DND-41 (cell line): ENCODE data around the gene C15orf62.

Experiments used
- EZH2 ChIP-seq: IDR thresholded peaks from 3 replicates; pipeline ENCODE4 v1.6.1; 2012; ENCODE audit warnings: borderline replicate concordance, low read depth, mild to moderate bottlenecking, moderate library complexity, low read length, inconsistent platforms; ENCODE audit not compliant: severe bottlenecking
- TF ChIP-seq, protein P1 (sequence below): IDR thresholded peaks from 2 replicates; pipeline ENCODE4 v1.5.1; 2012; ENCODE audit warnings: borderline replicate concordance, low read length, moderate library complexity, mild to moderate bottlenecking; ENCODE audit not compliant: poor library complexity, severe bottlenecking; ENCODE audit errors: extremely low read depth

DNA sequence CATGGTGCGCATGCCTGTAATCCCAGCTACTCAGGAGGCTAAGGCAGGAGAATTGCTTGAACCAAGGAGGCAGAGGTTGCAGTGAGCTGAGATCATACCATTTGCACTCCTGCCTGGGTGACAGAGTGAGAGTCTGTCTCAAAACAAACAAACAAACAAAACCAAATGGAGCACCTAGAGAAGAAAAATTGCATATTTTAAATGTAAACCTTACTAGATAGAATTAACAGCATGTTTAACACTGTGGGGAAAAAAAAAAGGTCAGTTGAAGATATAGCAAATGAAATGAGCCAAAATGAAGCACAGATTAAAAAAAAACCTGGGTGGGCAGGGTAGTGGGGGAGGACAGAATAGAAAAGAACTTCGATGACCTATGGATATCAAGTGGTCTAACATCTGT lies 51.4 kb downstream of the C15orf62 start:
- TF ChIP-seq, protein P1, sequence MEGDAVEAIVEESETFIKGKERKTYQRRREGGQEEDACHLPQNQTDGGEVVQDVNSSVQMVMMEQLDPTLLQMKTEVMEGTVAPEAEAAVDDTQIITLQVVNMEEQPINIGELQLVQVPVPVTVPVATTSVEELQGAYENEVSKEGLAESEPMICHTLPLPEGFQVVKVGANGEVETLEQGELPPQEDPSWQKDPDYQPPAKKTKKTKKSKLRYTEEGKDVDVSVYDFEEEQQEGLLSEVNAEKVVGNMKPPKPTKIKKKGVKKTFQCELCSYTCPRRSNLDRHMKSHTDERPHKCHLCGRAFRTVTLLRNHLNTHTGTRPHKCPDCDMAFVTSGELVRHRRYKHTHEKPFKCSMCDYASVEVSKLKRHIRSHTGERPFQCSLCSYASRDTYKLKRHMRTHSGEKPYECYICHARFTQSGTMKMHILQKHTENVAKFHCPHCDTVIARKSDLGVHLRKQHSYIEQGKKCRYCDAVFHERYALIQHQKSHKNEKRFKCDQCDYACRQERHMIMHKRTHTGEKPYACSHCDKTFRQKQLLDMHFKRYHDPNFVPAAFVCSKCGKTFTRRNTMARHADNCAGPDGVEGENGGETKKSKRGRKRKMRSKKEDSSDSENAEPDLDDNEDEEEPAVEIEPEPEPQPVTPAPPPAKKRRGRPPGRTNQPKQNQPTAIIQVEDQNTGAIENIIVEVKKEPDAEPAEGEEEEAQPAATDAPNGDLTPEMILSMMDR: no peak
- TF ChIP-seq EZH2: no peak
